HG02943 (cell line): ENCODE results near the gene RBFOX2.
"Not testable (repeated sequence)": the region's sequence is repeated elsewhere in the genome, so short reads cannot be mapped to it uniquely, and the experiment has no call there.

ENCODE experiments used
- ATAC-seq: cut with Tn5 transposase; IDR thresholded peaks from one replicate; pipeline ENCODE4 v1.9.1; 2021; ENCODE audit warnings: mild to moderate bottlenecking, low read depth, moderate library complexity; ENCODE audit not compliant: unreplicated experiment

RBFOX2 gene

DNA sequence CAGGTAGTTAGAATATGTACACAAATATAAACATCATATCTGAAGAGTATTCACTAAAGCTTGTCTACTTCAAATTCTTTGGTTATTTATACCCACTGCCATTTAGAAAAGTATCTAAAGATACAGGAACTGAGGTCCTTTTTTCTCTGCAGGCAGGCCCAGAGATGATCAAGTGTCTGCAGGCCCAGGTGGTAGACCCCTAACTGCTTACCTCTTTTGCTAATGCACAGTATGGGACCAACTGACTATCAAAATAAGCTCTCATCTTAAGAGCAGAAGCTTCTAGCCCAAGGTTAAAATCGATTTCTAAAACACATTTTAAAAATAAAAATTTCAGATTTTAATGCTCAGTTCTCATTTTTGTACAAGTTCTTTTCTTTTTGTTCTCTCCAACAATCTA lies 229.5 kb downstream of the RBFOX2 start:
- no peak for ATAC-seq

DNA sequence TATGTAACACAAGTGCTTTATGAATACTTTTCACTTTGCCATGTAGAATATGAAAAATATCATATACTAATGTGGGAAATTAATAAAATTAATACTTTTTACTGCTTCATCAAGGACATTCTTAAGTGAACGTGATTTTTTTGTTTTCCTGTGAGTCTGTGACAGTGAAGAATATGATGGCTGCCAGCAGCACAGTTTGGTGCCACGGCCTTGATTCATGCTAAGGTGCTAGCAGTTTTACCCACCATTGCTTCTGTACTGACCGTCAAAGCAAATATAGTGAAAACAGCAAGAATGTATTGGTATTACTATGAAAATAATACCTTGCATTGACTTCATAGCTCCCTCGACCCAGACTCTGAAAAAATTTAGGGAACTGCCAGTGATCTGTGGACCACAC lies 231.2 kb downstream of the RBFOX2 start:
- ATAC-seq: no peak

GRCh38 chr22:35795476-35795875 lies 233.1 kb downstream of the RBFOX2 start:
- ATAC-seq: no peak

GRCh38 chr22:35792506-35792905 lies 236.1 kb downstream of the RBFOX2 start:
- no peak for ATAC-seq

GRCh38 chr22:35791788-35792187 lies 236.8 kb downstream of the RBFOX2 start:
- ATAC-seq: not testable (repeated sequence)

GRCh38 chr22:35785181-35785923 lies 243.3 kb downstream of the RBFOX2 start:
- no peak for ATAC-seq

DNA sequence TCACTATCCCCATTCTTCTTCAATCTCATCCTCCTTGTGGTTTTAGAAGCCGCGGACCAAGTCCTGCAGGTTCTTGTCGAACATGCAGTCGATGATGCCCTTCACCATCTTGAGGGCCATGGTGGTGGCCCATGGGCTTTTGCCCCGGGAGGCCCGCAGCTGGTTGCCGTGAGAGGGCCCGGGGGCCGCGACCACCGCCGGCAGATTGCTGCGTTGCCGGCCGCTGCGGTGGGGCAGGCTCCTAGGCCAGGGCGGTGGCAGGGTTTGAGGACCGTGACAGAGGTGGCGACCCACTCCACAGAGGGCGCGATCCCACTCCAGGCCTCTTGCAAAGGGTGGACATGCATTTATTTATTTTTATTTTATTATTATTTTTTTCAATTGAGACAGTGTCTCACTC lies 244.0 kb downstream of the RBFOX2 start:
- no peak for ATAC-seq

GRCh38 chr22:35783943-35784614 lies 244.5 kb downstream of the RBFOX2 start:
- ATAC-seq: no peak

- ATAC-seq: no peak
Observed at GRCh38 chr22:35782504-35782903, 246.1 kb downstream of the RBFOX2 start.

GRCh38 chr22:35781898-35782297 lies 246.7 kb downstream of the RBFOX2 start:
- no peak for ATAC-seq

DNA sequence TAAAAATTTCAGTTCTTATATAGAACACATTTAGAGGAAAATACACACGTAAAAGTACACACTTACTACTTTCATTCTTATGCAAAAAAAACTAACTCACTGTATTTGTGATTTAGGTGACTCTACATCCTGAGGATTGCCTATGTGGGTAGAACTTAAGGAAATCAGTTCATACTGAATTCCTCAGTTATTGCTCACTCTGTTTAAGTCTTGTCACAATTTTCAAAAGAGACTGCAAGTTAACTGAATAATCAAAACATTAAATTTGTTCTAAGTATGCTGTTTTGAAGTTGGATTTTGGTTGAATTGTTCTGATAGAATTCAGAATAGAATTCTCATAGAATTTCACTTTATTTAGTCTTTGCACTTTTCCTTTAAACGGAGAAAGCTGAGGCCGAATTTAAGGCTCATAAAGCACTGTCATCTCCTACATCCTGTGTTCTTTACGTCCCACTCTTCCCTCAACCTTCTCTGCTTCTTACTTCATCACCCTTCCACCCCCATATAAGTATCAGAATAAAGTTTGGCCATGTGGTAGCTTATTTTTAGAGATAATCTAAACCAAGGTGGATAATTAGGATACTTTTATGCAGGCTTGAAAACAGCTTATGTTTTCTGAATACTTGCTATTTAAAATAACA lies 251.2 kb downstream of the RBFOX2 start:
- ATAC-seq: no peak

DNA sequence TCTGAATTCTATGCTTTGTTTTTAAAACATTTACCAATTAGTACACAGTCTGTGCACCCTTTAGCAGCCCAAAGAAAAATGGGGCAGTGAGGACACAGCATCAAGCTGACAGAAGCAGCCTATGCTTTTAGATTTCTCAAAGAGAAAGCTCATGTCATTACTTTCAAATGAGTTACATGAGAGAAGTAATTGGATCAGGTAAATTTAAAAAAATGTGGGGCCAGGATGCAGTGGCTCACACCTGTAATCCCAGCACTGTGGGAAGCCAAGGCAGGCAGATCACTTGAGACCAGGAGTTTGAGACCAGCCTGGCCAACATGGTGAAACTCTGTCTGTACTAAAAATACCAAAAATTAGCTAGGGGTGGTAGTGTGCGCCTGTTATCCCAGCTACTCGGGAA lies 253.3 kb downstream of the RBFOX2 start:
- ATAC-seq: no peak

DNA sequence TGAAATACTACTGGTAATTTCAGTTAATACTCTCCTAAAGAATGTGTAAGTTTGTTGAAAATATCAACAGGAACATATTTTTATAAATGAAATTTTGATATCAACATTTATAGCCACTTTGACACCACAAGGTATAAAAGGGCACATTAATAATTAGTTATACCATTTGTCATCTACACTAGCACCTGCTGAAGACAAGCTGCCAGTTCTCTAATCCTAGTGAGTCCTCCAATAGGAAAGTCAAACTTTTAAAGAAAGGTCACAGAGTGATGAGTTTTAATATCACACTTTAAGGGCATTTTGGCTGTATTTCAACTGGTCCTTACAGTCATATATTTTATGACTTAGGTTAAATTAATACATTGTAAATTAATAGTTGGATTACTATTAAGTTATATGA lies 258.6 kb downstream of the RBFOX2 start:
- ATAC-seq: no peak

DNA sequence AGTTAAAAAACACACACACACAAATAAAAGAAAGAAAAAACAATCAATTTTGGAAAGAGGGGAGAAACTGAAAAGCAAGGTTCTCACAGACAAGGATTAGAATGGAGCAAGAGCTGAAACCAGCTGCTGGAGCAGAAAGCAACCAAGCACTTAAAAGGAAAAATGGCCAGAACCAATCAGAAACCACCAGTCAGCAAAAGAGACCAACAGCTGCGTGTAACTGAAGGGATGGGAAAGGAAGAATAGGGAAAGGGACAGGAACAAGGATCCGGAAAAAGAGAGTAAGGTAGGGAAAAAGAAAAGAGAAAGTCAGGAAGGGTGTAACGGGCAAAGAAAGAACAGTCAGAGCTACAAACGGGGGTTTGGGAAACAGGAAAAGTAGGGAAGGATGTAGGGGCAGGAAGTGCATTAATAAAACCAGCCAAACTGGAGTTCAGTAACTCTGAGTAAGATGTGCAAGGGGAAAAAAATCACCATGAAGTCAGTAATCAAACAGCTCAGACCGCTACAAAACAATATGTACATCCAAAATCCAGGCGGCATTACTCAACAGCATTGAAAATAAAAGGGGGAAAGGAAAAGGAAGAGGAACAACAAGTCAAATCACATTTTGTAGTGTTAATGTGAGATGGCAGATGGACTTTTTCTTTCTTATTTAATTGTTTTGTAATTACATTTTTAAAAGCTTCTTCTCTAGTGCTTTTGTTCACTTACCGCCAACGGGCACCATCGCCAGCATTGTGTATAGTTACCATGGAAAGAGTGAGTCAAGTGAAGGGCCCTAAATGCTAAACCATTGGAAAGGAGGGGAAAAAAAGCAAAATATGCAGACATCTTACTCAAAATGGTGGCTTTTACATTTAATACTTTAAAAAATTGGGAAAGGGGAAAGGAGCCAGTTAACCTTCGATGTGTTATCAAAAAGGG lies 261.7 kb downstream of the RBFOX2 start:
- ATAC-seq: no peak

GRCh38 chr22:35761037-35761436 lies 267.6 kb downstream of the RBFOX2 start:
- ATAC-seq: no peak

DNA sequence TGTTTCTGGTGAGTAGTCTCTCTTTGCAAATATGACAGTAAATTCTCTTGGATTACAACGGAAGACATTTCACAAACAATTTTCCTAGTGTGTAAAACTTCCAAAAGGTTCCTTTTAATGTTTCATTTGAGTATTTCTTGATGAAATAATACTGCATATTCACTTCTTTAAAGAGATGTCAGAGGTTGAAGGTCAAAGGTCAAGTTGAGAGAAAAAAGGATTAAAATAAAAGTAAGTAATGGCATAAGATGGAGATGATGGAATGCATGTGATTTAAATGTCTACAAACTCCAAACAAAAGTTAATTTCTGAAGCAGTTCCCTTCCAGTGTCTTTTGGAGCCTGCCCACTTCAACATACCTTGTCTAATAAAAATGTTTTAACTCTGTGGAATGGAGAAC lies 270.2 kb downstream of the RBFOX2 start:
- ATAC-seq: no peak

- ATAC-seq: no peak
Observed at GRCh38 chr22:35756722-35757121, 271.9 kb downstream of the RBFOX2 start.

DNA sequence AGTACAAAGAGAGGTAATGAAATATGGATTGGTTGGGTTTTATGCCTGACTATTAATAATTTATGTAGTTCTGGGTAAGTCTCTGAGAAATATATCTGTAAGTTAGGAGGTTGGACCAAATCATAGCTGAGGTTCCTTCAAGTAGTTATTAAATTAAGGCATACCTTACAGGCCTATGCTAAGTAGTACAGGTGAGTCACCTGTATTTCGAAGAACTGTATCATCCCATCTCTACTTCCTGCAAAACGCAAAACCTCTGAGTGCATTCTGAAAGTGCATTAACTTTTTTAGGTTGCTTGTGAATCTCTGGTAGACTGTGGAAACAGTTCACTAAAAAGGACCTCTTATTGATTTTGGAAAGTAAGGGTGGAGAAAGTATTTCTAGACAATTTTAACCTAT lies 273.9 kb downstream of the RBFOX2 start:
- ATAC-seq: no peak

DNA sequence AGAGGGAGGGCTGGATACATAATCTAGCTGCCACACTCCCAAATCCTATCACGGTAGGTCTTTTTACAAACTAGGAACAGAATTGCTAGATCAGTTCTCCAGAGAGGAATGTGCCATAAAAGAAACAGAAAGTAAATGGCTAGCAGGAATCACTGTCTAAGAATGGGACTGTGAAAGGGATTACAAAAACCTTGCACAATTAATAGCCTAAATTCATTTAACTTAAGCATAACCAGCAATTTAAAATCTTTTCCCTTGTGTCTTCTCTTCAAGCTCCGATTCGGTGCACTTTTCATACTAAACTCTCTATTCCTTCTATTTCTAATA lies 275.8 kb downstream of the RBFOX2 start:
- ATAC-seq: no peak

- no peak for ATAC-seq
Observed at GRCh38 chr22:35752006-35752862, 276.4 kb downstream of the RBFOX2 start.
